Adrenal gland (tissue), 5 donors: ENCODE data around the gene PKIB.

Experiments
- CTCF ChIP-seq, 6 experiments: fragments of 450-650 bp in 4 of 6; fragments of 200-600 bp in 2 of 6; sonication (generic) in 1 of 6; IDR thresholded peaks; 1 replicate in 5 of 6; 2 replicates in 1 of 6; pipeline versions ENCODE4 v1.5.1 to v1.8.0; 2016 to 2021; ENCODE audit warnings: antibody characterized with exemption in 6 of 6, mild to moderate bottlenecking in 2 of 6, moderate library complexity in 1 of 6
- POLR2A ChIP-seq, 2 donors: fragments of 450-650 bp; IDR thresholded peaks; one replicate each; pipeline ENCODE4 v1.6.1; 2017; ENCODE audit warnings: antibody characterized with exemption in 2 of 2, mild to moderate bottlenecking in 2 of 2, moderate library complexity in 1 of 2
- donor health status: DM: no; HTN: no; CAD: no.

GRCh38 chr6:122569230-122569771 lies 40.9 kb upstream of the PKIB start:
- TF ChIP-seq POLR2A (IDR thresholded peaks at IDR 0.05): no peak
- TF ChIP-seq CTCF (IDR thresholded peaks at IDR 0.05): no peak
